HG03378 (cell line): ENCODE results near the gene OR4K14.
A peak's percentile ranks its signal among the peaks of the same experiment; 100 is the strongest.
"Not testable (repeated sequence)": the region's sequence is repeated elsewhere in the genome, so short reads cannot be mapped to it uniquely, and the experiment has no call there.

Experiments
- ATAC-seq: cut with Tn5 transposase; IDR thresholded peaks from one replicate; pipeline ENCODE4 v1.9.1; 2021; ENCODE audit warnings: mild to moderate bottlenecking, moderate library complexity; ENCODE audit not compliant: unreplicated experiment

OR4K14 gene

GRCh38 chr14:20019257-20019865, at the start of gene OR4K14:
TSS of gene OR4K14 (minus strand) at chr14:20019307. CDS start at chr14:20015193, 4,114 bp downstream.
- ATAC-seq = no peak

GRCh38 chr14:20059745-20060144, 40.6 kb upstream of the OR4K14 start, which contains the start of gene OR4L1:
TSS of gene OR4L1 (plus strand) at chr14:20060045. CDS start at chr14:20060045, 0 bp downstream.
- ATAC-seq = no peak

- no peak for ATAC-seq
Observed at GRCh38 chr14:20048202-20048601, 29.1 kb upstream of the OR4K14 start.

GRCh38 chr14:20044243-20044642, 25.1 kb upstream of the OR4K14 start:
- no peak for ATAC-seq

GRCh38 chr14:20035938-20036337, 16.8 kb upstream of the OR4K14 start, which contains the start of gene OR4K13:
TSS of gene OR4K13 (minus strand) at chr14:20036038. CDS start at chr14:20034758, 1,280 bp downstream.
- no peak for ATAC-seq

- peak; percentile 47 for ATAC-seq
Observed at GRCh38 chr14:20035449-20035848, 16.3 kb upstream of the OR4K14 start.

- ATAC-seq = no peak
Observed at GRCh38 chr14:20031058-20031457, 12.0 kb upstream of the OR4K14 start.

- no peak for ATAC-seq
Observed at GRCh38 chr14:20008156-20008555, 11.0 kb downstream of the OR4K14 start.

- ATAC-seq = no peak
Observed at GRCh38 chr14:20002319-20002718, 16.8 kb downstream of the OR4K14 start.

GRCh38 chr14:20001863-20002262, 17.2 kb downstream of the OR4K14 start, which contains the start of gene OR4Q2:
TSS of gene OR4Q2 (plus strand) at chr14:20002163.
- no peak for ATAC-seq

- ATAC-seq = no peak
Observed at GRCh38 chr14:19993438-19993837, 25.7 kb downstream of the OR4K14 start.

GRCh38 chr14:19975291-19975690, 43.8 kb downstream of the OR4K14 start, which contains the start of gene OR4K15:
TSS of gene OR4K15 (plus strand) at chr14:19975591. CDS start at chr14:19975591, 0 bp downstream.
- no peak for ATAC-seq

GRCh38 chr14:19974844-19975243, 44.3 kb downstream of the OR4K14 start:
- no peak for ATAC-seq

GRCh38 chr14:19969735-19970134, 49.4 kb downstream of the OR4K14 start:
- not testable (repeated sequence) for ATAC-seq
